Forelimb muscle (tissue), 1 donor: ENCODE results near the gene DES. TPM values are rescaled to one million over a fixed set of nuclear protein-coding genes. Genes with fewer than 3 reads are reported as not detected.

Source experiments
- DNase-seq: peaks from one replicate; pipeline ENCODE4 v3.0.0-alpha.2; 2013; ENCODE audit warnings: low read depth
- polyA plus RNA-seq: library from polyadenylated mRNA; unstranded; fragments of 120-200 nt; gene quantifications from one replicate; pipeline ENCODE4 v1.2.1, GENCODE V29; 2013; ENCODE audit not compliant: insufficient read length

Gene DES
- polyA plus RNA-seq, 1 donor, result 5,672 TPM

DNA sequence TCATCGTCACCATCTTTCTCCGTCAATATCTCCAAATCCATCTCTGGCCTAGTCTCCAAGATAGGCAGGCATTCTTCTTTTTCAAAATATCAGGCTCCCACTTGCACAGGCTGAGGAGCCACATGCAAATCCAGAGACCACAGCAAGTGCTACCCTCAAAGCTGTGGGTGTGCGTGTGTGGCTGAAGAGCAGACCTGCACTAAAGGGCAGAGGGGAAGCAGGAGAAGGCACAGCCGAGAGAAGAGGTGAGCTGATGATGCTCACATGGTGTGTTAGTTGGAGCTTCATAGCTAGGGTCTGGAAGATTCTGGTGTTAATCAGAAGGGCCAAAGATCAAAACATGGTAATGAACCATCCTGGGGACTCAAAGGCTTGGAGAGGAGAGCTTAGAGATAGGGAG lies 20.3 kb downstream of the DES start:
- DNase-seq, result no peak

DNA sequence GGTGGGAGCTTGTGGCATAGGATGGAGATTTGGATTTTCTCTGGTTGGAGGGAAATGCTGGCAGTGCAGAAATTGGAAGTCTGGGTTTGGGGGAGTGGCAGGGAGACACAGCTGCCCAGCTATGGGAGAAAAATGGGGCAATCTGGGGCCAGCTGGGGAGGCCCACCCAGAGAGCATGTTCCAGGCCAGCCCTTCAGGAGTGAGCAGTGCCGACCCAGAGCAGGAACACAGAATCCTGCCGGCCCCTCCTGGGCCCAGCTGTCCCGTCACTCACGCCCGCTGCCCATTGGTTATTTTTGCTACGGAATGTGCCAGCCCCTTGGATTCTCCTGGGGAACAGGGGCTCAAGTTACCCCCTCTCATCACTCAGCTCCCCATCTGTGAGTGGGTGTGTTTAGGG lies 21.3 kb downstream of the DES start:
- no peak for DNase-seq

DNA sequence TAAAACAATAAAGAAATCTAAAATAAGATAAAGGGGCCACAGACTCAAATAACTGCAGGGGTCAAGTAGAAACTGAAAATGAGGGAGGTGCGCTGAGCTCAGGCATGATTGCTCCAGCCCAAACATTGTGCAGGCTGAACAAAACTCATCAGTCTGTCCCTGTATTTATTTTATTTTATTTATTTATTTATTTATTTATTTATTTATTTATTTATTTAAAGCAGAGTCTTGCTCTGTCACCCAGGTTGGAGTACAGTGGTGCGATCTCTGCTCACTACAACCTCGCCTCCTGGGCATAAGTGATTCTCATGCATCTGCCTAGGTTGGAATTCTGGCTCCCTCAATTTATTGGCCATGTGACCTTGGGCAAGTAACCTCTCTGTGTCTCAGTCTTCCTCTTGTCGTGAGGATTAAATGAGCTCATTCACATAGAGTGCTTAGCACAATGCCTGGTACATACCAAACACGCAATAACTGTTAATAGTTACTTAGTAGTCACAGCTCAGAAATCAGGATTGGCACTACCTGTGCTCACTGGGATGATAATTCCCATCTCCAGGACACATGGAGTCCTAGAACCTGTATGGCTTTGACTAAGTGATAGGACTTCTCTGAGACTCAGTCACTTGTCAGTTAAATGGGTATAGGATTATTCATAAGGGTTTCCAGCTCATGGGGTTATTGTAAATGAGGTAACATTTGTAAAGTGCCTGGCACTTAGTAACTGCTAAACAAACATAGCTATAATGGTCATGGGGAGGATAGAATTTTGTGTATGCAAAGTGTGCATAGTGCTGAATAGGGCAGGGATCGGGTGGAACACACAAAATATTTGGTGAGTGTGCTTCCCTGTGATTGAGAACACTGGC lies 22.4 kb downstream of the DES start:
- DNase-seq, result no peak

DNA sequence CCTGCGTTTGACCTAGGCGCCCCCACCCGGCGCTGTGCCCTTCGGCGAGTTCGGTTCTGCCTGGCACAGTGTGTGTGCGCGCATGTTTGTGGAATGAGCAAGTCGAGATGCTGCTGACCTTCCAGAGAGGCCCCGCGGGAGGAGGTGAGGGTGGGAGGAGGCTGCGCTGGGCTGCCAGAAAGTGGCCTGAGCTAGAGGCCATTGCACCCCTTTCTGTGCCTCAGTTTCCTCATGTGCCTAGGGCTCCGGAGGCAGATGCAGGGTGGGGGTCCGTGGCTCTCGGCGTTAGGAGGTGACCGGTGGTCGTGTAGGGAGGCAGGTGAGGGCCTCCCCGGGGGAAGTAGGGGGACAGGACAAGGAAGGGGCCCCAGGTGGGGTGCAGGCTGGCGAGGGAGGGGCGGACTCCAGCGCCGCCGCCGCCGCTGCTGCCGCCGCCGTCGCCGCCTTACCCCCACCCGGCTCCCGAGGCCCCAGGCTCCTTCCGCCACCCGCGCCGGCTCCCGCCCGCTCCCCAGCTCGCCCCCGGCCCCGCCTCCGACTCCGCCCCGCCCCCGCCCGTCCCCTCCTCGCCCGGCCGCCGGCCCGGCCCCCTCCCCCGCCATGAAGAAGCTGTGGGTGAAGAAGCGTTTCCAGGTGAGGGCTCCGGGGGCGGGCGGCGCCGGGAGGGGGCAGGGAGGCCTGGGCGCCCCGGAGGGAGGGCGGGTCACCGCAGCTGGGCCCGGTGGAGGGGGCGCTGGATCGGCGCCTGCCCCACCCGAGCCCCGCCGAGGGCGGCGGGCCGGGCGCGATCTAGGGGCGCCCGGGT lies 23.5 kb downstream of the DES start:
- DNase-seq, result no peak

DNA sequence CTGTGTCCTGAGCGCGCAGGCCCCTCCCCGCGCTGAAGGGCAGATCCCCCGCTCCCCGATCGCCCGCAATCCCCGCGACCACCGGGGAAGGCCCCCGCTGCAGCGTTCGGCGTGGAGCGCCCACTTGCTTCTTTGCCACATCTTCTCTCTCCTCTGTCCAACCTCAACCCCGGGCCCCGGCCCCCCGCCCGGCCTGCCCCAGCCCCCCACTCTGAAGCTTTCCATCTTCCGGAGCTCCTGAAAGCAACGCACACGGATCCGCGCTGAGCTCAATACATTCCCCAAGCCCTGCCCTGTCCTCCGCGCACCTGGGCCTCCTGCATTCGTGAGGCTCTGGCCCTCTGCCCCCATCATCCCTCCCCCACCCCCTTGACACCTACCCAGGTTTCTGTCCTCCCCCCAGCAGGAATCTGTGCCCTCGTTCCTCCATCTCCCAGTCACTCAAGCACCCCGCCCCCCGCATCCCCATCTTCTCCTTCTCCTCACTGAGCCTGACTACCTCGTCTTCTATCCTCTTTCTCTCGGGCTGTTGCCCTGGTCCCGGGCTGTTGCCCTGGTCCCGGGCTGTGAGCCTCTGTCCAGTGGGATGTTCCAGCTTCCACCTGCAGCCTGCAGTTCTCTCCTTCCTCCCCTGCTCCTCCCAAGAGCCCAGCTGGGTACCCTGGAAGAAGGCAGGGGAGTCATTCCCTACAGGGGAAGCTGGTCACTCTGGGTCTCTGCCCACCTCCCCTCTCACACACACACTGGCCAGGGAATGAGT lies 24.3 kb downstream of the DES start:
- no peak for DNase-seq

DNA sequence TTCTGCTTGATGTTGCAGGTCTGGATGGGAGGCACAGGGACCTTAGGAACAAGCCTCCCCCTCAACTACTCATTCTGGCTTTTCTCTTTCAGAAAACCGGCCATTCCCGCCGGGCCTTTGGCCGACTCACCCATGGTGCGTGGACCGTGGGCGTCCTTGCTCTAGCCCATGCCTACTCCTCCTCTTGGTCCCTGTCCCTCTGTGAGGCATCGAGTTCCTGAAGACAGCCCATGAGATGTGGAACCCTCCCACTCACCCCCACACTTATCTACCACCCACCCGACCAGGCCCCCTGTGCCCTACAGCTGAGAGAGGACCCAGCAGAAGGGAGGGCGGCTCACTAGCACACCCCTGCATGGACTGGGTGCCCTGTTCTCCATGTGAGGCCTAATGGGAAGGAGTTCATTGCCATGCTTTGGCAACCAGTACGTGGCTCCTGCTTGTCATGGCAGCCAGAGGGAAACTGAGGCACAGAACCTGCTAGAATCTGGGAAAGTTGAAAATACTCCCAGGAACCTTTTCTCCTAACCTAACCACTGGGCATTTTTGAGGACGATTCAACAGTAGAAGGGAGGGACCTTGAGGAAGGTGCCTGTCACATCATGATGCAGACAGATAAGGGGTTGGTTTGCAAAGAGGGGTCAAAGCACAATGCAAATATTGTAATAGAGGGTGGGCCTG lies 25.0 kb downstream of the DES start:
- no peak for DNase-seq

DNA sequence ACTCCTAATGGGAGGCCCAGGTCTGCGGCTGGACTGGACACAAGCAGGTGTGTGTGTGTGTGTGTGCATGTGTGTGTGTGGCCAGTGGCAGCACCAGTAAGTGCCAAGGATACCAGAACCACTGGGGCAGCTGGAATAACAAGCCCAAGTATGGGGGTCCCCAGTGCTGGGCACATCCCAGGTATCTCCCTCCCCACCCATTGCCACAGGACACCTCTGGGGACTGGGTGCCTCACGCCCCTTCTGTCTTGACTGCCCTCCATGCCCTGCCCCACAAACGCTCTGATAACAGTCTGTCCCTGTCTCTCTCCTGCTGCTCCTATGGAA lies 25.5 kb downstream of the DES start:
- no peak for DNase-seq

DNA sequence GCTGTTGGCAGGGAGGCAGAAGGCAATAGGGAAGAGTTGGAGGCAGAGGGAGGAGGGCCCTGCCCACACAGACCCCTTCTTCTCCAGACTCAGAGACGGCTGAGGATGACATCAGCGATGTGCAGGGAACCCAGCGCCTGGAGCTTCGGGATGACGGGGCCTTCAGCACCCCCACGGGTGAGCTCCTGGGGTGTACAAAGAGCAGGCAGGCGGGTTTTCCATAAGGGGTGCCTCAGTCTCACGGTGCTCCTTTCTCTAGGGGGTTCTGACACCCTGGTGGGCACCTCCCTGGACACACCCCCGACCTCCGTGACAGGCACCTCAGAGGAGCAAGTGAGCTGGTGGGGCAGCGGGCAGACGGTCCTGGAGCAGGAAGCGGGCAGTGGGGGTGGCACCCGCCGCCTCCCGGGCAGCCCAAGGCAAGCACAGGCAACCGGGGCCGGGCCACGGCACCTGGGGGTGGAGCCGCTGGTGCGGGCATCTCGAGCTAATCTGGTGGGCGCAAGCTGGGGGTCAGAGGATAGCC lies 26.5 kb downstream of the DES start:
- no peak for DNase-seq

DNA sequence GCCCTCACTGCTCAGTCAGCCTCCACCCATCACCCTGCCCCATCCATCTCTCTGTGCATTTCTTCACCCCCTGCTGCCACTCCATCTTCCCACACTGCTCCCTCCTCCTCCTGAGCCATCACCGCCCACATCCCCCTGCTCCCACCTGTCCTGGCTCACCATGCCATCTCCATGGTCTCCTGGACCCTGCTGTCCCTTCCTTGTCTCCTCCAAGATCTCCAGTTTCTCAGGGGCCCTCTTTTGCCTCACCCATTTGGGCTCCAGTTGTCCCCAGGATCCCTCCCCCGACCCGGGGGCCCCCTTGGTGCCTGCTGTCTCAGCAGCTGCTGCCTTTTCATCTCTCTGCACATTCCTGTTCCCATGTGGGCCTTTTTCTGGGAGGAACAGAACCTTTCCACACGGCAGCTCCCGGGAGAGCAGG lies 27.1 kb downstream of the DES start:
- no peak for DNase-seq

DNA sequence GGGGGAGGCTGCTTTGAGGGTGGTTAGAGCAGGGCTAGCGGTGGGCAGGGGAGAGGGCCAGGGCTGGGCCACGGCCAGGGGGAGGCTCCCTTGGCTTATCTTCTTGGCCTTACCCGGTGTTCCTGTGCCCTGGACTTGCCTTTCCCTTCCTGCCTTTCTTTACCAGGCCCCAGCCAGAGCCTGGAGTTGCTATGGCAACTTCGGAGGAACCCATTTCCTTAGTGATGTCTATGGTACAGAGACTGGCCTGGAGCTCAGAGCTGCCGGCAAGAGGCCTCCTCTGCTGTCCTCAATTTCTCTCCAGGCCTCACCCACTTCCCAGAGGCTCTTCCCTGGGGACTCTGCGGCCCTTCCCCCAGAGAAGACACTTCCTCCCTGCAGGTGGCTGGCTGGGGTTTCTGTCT lies 27.9 kb downstream of the DES start:
- no peak for DNase-seq

DNA sequence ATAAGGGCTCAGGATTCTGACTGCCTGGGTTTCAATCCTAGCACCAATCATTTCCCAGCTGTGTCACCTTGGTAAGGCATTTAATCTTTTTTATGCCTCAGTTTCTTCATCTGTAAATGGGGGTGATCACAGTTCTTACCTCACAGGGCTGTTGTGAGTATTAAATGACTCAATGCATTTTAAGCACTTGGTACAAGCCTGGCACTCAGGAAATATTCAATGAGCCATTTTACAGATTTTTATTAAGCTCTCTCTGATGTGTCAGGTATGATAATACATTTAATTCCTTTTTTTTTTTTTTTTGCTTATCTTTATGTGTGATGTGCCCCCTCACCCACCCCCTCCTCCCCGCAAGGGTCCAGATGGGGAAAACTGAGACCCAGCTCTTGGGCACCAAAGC lies 28.5 kb downstream of the DES start:
- no peak for DNase-seq

DNA sequence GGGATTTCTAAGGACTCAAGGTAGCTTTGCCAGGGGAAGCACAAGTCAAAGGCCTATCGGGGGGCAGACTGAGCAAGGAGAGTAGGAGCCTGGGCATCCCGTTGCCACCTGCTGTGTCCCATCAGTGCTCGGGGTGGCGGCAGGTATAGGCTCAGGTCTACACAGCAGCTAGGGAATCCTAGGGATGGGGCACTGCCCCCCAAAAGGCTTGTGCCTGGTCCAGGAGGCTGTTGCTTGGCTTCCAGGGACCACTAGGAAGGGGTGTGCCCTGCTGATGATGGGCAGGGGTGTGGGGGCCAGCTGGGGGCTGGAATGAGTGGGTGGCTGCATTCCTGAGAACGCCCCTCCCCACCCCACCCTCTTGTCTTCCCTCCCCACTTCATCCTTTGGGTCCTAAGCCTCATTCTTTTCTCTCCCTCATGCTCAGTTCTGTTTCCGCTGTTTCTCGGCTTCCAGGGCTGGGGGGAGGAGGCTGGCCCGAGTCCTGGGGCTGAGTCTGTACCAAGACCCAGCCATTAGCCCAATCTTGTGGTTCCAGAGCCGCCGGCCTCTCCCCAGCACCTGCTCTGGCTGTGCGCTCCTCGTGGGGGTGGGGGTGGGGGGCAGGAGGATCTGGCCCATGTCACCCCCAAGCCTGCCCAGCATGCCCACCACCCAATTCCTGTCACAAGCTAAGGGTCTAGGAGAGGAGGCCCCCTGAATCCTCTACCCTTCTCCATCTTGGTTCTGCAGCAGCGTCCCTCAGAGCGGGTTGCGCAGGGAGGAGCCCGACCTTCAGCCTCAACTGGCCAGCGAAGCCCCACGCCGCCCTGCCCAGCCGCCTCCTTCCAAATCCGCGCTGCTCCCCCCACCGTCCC lies 29.3 kb downstream of the DES start:
- no peak for DNase-seq

DNA sequence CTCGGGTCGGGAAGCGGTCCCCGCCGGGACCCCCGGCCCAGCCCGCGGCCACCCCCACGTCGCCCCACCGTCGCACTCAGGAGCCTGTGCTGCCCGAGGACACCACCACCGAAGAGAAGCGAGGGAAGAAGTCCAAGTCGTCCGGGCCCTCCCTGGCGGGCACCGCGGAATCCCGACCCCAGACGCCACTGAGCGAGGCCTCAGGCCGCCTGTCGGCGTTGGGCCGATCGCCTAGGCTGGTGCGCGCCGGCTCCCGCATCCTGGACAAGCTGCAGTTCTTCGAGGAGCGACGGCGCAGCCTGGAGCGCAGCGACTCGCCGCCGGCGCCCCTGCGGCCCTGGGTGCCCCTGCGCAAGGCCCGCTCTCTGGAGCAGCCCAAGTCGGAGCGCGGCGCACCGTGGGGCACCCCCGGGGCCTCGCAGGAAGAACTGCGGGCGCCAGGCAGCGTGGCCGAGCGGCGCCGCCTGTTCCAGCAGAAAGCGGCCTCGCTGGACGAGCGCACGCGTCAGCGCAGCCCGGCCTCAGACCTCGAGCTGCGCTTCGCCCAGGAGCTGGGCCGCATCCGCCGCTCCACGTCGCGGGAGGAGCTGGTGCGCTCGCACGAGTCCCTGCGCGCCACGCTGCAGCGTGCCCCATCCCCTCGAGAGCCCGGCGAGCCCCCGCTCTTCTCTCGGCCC lies 30.1 kb downstream of the DES start:
- DNase-seq, result no peak

DNA sequence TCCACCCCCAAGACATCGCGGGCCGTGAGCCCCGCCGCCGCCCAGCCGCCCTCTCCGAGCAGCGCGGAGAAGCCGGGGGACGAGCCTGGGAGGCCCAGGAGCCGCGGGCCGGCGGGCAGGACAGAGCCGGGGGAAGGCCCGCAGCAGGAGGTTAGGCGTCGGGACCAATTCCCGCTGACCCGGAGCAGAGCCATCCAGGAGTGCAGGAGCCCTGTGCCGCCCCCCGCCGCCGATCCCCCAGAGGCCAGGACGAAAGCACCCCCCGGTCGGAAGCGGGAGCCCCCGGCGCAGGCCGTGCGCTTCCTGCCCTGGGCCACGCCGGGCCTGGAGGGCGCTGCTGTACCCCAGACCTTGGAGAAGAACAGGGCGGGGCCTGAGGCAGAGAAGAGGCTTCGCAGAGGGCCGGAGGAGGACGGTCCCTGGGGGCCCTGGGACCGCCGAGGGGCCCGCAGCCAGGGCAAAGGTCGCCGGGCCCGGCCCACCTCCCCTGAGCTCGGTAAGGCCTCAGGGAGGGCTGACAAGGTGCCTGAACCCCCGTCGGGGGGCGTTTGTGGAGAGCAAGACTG lies 30.7 kb downstream of the DES start:
- no peak for DNase-seq

DNA sequence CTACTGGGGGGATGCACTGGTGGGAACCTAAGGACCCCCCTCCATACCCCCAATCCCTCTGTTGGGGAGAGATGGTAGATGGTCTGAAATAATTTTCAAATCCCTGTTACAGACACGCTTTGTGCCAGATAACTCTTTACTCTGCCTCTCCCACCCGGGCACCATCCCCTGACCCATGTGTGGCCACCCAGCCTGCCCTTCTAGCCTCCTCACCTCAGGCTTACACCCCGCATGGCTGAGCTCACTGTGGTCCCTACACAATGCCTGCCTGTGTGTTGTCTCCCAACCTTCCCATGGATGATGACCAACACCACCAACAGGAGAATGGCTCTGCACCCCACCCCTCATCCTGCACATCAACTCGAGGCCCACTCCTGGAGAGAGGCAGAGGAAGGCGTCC lies 31.4 kb downstream of the DES start:
- no peak for DNase-seq

DNA sequence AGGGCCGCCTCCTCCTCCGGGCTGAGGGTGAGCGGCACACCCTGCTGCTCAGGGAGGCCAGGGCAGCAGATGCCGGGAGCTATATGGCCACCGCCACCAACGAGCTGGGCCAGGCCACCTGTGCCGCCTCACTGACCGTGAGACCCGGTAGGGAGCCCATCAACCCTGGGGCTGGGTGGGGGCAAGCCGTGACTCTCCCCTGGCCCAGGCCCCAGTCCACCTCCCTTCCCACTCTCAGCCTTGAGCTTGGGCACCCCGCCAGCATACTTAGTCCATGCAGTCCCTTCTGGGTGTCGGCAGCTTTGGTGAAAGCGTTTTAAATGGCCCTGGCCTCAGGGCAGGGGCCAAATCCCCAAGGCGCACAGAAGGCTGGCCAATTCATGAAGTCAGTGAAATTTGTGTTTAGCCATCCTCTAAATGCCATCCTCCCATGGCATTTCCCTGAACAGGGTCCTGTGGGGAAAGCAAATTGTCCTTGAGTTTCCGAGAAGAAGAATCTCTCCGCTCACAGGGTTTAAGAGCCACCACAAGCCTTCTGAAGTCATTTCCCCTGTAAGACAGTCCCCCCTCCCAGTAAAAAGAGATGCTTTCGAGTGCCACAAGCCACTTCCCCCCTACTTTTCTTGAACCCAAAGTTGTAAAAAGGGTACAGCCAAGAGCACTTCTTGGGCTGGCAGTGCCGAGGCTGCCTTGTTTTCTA lies 33.6 kb downstream of the DES start:
- DNase-seq, result no peak

DNA sequence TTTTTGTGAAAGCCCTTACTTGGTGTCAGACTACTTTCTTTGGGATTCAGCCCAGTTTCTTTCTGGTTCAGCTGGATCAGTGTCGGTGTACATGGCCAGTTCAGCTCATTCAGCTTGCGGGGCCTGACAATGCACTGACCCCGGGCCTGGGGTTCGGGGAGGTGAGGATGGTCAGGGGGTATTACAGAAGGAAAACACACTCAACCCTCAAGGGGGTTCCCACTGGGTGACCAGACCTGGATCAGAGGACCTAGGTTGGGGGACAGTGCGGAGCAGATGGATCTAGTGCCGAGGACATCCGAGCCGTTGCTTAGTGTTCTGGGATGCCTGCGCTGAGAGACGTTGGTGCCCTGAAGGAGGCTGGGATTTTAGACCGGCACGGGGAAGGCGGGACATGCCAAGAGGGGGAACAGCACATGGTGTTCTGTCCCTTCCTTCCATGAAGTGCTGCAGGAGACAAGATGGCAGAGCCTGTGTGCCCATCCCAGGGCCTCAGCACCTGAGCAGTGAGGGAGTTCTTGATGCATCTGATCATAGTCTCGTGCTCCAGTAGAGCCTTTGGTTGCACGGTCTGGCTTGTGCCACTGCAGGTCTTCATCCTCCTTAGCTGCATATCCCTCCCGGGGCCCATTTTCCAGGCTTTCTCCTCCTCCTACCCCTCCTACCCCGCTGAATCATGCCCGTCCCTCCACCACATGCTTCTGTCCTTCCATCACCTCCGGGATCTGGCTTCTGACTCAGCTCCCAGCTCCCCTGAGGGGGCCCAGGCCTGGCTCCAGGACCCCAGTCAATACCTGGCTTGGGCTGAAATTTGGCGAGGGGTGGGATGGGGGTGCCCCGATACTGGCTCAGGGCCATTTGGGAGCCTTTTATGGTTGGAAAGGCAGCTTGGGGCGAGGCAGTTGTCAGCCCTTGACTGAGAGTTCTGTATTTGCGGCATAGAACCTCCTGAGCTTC lies 34.5 kb downstream of the DES start:
- no peak for DNase-seq
